Measurements from ENCODE around the gene ADK. TPM values are rescaled to one million over a fixed set of nuclear protein-coding genes. Genes with fewer than 3 reads are reported as not detected.

The ADK gene
- total and polyA plus RNA-seq, 2 experiments from 2014 or later, result 39.9 to 53.0 TPM

DNA sequence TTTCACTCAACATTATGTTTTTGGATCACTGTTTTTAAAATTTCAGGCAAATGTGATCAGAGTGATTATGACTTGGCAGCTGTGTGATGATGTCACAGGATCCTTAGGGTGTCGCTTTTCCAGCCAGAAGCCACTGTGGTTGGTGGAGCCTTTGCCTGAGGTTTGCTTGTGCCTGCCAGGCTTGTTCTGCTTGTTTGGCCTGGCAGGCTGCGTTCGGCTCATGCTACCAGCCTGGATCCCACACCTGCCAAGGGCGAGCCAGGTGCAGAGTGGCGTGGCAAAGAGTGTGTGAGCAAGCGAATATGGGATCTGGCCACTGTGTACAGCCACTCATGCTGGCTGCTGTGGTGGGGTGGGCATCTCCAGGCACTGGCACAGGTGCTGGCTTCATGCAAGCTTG is 55.7 kb downstream of the ADK start:
- Histone ChIP-seq H3K27me3 (ENCODE audit: insufficient read depth) (no peaks in the 10 kb centered on the region), H3K4me1 (ENCODE audit: insufficient read depth) (peaks cover 10% of the 10 kb centered on the region; the same call in 1 of the 2 replicates), H3K4me3 (no peak overlapping the region), H4K20me1 (replicated peaks; ENCODE audit: insufficient read depth) (peaks cover 3% of the 10 kb centered on the region; the same call in 1 of the 2 replicates), H3K36me3 (ENCODE audit: insufficient read depth) (no peaks in the 10 kb centered on the region), H3K9me2 (ENCODE audit: insufficient read depth) (no peaks in the 10 kb centered on the region), H3K79me2 (replicated peaks; ENCODE audit: insufficient read depth) (peaks cover 29% of the 10 kb centered on the region), H3K27ac (ENCODE audit: low read depth) (no peak overlapping the region), H2AFZ (no peak overlapping the region), H3K4me2 (no peak overlapping the region), H3F3A (replicated peaks; ENCODE audit: low read depth) (no peaks in the 10 kb centered on the region)
- peaks cover 2% of the 10 kb centered on the region for H3K27me3 Mint-ChIP-seq (ENCODE audit: insufficient read depth, low read depth, poor library complexity)
- H3K9me3 Mint-ChIP-seq, result no peaks in the 10 kb centered on the region
- H3K36me3 Mint-ChIP-seq (ENCODE audit: low read depth), result peaks cover 6% of the 10 kb centered on the region
- ATAC-seq, result no peak
- TF ChIP-seq ZNF331 (CRISPR knock-in tag; IDR thresholded peaks at IDR 0.05; ENCODE audit: low read depth) (no peak), POLR2AphosphoS5 (IDR thresholded peaks at IDR 0.05; ENCODE audit: low read depth) (no peak), JUNB (IDR thresholded peaks at IDR 0.05; ENCODE audit: unreplicated experiment) (no peak), STAT1 (IDR thresholded peaks at IDR 0.05; ENCODE audit: unreplicated experiment) (no peak)
- TF ChIP-seq, protein P1, sequence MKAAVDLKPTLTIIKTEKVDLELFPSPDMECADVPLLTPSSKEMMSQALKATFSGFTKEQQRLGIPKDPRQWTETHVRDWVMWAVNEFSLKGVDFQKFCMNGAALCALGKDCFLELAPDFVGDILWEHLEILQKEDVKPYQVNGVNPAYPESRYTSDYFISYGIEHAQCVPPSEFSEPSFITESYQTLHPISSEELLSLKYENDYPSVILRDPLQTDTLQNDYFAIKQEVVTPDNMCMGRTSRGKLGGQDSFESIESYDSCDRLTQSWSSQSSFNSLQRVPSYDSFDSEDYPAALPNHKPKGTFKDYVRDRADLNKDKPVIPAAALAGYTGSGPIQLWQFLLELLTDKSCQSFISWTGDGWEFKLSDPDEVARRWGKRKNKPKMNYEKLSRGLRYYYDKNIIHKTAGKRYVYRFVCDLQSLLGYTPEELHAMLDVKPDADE (IDR thresholded peaks at IDR 0.05), result no peak
- no peak overlapping the region; the same call in 1 of the 2 replicates for H3K27ac Mint-ChIP-seq
- no peak for DNase-seq (ENCODE audit: low spot score)
- 0 out of 3 replicates have a peak, but pooled peaks cover 4% of the 10 kb centered on the region for H3K4me1 Mint-ChIP-seq
- H3K4me3 Mint-ChIP-seq, result no peak overlapping the region

DNA sequence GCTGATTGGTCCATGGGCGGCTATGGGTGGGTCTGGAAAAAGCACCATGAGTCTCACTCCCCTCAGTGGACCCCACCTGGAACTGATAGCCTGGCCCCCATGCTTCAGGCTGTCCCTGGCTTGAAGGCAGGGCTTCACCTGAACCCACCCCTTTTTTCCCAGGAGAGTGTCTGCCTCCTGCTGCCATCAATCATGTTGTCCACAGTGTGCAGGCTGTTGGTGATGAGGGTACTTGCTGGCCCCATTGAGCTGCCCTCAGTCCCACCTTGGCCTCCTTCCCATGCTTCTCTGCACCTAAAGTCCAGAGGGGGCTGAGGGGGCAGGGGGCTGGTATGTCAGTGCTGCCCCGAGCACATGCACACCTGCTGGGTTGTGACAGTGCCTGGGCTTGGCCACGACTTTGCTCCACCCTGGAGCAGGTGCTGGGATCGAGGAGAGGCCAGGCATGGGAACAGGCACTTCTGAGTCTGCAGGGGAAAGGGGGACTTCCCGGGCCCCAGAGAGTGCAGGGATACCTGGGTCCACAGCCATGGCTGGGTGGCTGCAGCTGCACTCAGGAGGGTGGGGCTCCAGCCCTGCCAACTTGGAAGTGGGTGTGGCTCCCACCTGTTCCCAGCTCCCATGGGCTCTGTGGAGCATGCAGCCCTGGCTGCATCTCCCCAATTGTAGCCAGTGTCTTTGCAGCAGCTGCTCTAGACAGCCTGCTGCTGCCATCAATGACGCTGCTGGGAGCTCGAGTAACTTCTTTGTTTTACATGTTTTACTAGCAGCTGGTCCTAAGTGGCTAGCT is 56.9 kb downstream of the ADK start:
- peak; percentile 52 for DNase-seq (ENCODE audit: low spot score)

More for the DNA sequence above, 56.9 kb downstream of the ADK start:
- Mint-ChIP-seq H3K27ac (no peak overlapping the region), H3K27me3 (ENCODE audit: insufficient read depth, low read depth, poor library complexity) (peaks cover 2% of the 10 kb centered on the region), H3K4me3 (no peak overlapping the region), H3K36me3 (ENCODE audit: low read depth) (peaks cover 6% of the 10 kb centered on the region), H3K4me1 (no peaks in the 10 kb centered on the region; the same call in 2 of the 3 replicates), H3K9me3 (no peaks in the 10 kb centered on the region)
- ATAC-seq, result peak; percentile 99
- Histone ChIP-seq H3K9me2 (ENCODE audit: insufficient read depth) (no peaks in the 10 kb centered on the region), H3F3A (replicated peaks; ENCODE audit: low read depth) (no peaks in the 10 kb centered on the region), H3K4me3 (no peak overlapping the region), H3K27me3 (ENCODE audit: insufficient read depth) (no peaks in the 10 kb centered on the region), H2AFZ (no peak overlapping the region), H3K4me1 (ENCODE audit: insufficient read depth) (no peaks in the 10 kb centered on the region), H3K4me2 (no peak overlapping the region), H3K36me3 (ENCODE audit: insufficient read depth) (no peaks in the 10 kb centered on the region), H3K27ac (ENCODE audit: low read depth) (no peak overlapping the region), H4K20me1 (replicated peaks; ENCODE audit: insufficient read depth) (peaks cover 3% of the 10 kb centered on the region; the same call in 1 of the 2 replicates), H3K79me2 (replicated peaks; ENCODE audit: insufficient read depth) (peaks cover 39% of the 10 kb centered on the region)
- TF ChIP-seq, protein P2, sequence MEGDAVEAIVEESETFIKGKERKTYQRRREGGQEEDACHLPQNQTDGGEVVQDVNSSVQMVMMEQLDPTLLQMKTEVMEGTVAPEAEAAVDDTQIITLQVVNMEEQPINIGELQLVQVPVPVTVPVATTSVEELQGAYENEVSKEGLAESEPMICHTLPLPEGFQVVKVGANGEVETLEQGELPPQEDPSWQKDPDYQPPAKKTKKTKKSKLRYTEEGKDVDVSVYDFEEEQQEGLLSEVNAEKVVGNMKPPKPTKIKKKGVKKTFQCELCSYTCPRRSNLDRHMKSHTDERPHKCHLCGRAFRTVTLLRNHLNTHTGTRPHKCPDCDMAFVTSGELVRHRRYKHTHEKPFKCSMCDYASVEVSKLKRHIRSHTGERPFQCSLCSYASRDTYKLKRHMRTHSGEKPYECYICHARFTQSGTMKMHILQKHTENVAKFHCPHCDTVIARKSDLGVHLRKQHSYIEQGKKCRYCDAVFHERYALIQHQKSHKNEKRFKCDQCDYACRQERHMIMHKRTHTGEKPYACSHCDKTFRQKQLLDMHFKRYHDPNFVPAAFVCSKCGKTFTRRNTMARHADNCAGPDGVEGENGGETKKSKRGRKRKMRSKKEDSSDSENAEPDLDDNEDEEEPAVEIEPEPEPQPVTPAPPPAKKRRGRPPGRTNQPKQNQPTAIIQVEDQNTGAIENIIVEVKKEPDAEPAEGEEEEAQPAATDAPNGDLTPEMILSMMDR (conservative IDR thresholded peaks at IDR 0.05; ENCODE audit: low read depth in 2 of 2), result no peak
- TF ChIP-seq ZNF331 (CRISPR knock-in tag; IDR thresholded peaks at IDR 0.05; ENCODE audit: low read depth), result no peak
